ENCODE data around the gene OR8S1.

DNA sequence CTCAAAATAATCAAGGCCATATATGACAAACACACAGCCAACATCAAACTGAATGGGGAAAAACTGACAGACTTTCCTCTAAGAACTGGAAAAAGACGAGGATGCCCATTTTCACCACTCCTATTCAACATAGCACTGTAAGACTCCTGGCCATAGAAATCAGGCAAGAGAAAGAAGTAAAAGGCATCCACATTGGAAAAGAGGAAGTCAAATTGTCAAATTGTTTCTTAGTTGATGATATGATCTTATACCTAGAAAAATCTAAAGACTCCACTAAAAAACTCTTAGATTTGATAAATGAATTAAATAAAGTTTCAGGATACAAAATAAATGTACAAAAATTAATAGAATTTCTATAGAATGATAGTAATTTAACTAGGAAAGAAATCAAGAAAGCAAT, 11.2 kb downstream of the OR8S1 start:
- TF ChIP-seq EP300 (IDR thresholded peaks at IDR 0.05; ENCODE audit: borderline replicate concordance): no peak
- TF ChIP-seq NFIC (IDR thresholded peaks at IDR 0.05): no peak
- no peak for TF ChIP-seq FOXM1 (IDR thresholded peaks at IDR 0.05; ENCODE audit: borderline replicate concordance, low read depth)
- TF ChIP-seq, protein P1, sequence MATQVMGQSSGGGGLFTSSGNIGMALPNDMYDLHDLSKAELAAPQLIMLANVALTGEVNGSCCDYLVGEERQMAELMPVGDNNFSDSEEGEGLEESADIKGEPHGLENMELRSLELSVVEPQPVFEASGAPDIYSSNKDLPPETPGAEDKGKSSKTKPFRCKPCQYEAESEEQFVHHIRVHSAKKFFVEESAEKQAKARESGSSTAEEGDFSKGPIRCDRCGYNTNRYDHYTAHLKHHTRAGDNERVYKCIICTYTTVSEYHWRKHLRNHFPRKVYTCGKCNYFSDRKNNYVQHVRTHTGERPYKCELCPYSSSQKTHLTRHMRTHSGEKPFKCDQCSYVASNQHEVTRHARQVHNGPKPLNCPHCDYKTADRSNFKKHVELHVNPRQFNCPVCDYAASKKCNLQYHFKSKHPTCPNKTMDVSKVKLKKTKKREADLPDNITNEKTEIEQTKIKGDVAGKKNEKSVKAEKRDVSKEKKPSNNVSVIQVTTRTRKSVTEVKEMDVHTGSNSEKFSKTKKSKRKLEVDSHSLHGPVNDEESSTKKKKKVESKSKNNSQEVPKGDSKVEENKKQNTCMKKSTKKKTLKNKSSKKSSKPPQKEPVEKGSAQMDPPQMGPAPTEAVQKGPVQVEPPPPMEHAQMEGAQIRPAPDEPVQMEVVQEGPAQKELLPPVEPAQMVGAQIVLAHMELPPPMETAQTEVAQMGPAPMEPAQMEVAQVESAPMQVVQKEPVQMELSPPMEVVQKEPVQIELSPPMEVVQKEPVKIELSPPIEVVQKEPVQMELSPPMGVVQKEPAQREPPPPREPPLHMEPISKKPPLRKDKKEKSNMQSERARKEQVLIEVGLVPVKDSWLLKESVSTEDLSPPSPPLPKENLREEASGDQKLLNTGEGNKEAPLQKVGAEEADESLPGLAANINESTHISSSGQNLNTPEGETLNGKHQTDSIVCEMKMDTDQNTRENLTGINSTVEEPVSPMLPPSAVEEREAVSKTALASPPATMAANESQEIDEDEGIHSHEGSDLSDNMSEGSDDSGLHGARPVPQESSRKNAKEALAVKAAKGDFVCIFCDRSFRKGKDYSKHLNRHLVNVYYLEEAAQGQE (IDR thresholded peaks at IDR 0.05; ENCODE audit: low read depth): no peak
- TF ChIP-seq YY1 (IDR thresholded peaks at IDR 0.05; ENCODE audit: low read depth): no peak
- TF ChIP-seq RAD21 (IDR thresholded peaks at IDR 0.05; ENCODE audit: low read depth): no peak
- TF ChIP-seq TAF1 (IDR thresholded peaks at IDR 0.05; ENCODE audit: low read depth): no peak
- no peak for TF ChIP-seq CREB1 (IDR thresholded peaks at IDR 0.05; ENCODE audit: low read depth)
- TF ChIP-seq, protein P2, sequence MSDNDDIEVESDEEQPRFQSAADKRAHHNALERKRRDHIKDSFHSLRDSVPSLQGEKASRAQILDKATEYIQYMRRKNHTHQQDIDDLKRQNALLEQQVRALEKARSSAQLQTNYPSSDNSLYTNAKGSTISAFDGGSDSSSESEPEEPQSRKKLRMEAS (IDR thresholded peaks at IDR 0.05): no peak
- no peak for TF ChIP-seq CEBPB (IDR thresholded peaks at IDR 0.05)
- TF ChIP-seq TCF12 (IDR thresholded peaks at IDR 0.05; ENCODE audit: low read depth): no peak
- no peak for TF ChIP-seq TEAD4 (IDR thresholded peaks at IDR 0.05)
